GM18526 (cell line): ENCODE results near the gene SPP1.

Experiments used
- POLR2A ChIP-seq: IDR thresholded peaks from 3 replicates; pipeline ENCODE4 v1.6.1; 2011; ENCODE audit not compliant: insufficient read length; ENCODE audit errors: extremely low read depth

Gene SPP1

DNA sequence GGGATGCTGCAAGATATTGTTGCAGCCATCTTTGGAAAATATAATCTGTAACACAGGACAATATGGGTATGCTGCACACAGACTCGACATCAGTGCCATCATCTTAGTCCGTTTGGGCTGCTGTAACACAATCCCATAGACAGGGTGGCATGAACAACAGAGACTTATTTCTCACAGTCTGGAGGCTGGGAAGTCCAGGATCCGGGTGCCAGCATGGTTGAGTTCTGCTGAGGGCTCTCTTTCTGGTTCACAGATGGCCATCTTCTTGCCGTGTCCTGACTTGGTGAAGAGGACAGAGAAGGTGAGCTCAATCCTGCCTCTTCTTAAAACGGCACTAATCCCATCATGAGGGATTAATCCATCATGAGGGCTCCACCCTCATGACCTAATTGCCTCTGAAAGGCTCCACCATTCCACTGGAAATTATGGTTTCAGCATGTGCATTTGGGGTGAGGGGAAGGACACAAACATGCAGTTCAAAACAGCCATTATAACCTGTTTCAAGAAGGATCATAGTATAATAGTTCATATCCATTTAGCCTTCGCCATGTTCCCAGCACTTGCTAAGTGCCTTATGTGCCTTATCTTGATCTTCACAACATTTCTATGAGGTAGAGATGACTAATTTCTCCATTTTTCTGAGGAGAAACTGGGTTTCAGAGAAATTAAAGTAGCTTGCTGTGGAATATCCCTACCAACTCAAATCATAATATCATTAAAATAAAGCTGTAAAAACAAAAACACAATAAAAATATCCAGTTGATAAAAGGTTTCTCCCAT is 27.9 kb upstream of the SPP1 start:
- TF ChIP-seq POLR2A: no peak

DNA sequence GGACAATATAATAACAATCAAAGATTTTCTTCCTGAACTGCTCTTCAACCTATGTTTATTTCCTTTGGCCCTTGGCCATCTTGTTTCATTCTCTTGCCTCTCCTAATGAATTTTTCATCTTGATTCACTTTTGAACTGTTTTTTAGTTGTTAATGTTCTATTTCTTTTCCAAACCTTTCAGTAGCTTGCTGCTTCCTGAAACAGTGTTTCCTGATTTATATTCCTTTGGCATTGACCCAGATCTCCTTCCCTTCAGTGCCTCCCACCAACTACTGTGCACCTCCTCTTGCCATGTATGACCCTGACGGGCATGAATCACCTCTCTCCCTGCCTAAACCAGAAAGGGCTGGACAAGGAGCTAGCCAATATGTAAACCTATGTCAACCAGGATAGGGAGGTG is 25.6 kb upstream of the SPP1 start:
- no peak for TF ChIP-seq POLR2A

DNA sequence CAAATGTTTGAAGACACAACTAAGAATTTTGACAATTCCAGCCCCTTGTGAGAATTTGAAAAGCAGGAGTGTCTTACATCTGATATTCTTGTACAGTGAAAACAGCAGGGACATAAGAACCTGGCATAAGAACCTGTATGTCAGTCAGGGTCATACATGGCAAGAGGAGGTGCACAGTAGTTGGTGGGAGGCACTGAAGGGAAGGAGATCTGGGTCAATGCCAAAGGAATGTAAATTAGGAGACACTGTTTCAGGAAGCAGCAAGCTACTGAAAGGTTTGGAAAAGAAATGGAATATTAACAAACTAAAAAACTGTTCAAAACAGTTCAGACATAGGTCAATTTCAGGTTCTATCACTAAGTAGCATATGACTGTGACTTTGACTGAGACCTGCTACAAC is 25.0 kb upstream of the SPP1 start:
- no peak for TF ChIP-seq POLR2A

DNA sequence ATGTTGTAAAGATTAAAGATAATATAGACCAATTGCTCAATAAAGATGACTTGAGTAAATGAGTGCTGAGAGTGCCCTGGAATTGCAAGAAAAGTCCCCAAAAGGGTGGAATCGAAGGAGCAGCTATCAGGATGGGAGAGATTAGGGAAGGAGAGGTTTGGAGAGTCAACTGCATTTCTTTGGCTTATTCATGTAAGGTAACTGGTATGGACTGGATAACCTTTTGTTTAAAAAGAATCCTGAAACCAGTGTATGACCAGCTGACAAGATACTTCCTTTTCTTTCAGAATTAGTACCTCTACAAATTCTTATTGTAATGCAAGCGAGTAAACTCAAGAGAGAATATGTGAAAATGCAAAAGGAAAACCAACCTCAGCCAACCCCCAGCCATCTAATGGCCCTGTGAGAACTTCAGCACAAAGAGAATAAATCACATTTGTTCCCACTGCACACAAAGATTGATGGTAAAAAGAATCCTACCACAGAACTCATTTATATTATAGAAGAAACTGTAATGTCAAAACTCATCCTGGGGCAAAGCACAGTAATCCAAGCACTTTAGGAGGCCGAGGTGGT is 24.5 kb upstream of the SPP1 start:
- TF ChIP-seq POLR2A: no peak

DNA sequence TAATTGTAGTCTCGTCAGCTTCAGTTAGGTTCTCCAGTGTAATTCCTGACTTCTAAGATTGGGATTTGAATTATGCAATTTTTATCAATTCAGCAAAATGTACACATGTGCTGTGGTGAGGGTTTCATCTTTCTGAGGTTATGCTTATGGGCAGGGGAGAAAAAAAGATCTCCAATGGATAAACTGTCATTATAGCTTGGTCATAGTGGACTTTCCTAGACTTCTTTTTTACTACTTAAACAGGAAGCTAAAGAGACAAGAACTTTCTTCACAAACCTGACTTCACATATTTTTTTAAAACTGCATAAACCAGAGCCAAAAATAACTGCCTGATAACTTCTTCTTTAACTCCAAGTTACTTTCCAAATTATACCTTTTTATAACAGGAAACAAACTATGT is 21.7 kb upstream of the SPP1 start:
- TF ChIP-seq POLR2A: no peak

DNA sequence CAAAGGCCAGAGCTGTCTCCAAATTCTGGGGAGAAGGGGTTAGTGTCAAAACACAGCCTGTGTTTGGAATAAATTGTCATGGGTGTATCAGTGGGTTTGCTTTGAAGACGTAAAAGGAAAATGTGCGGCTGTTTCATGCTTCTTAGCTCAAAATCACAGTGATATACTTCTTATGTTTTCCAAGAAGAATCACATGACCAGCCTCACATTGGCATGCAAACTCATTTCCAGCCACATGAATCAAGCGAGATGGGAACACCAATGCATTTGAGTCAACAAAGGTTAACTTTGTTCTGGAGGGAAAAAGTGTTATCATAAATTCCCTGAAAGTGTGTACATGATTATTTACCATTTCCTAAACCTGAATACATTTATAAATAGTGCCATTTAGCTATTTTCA is 19.0 kb upstream of the SPP1 start:
- TF ChIP-seq POLR2A: no peak

DNA sequence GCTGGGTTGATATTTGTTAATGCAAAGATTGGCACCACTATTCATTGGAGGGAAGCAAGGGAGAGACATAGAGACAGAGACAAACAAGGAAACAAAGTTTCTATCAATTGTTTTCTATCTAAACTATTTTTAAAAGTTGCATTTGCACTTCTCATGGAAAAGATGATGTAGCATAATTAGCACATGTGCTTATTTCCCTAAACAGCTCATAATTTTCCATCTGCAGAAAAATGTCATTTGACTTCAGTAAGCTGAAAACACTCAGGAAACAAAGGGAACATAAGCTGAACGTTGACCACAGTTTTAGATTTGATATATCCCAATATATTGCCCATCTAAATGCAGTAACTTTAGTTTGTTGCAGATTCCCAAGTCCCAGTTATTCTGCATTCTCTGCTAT is 18.5 kb upstream of the SPP1 start:
- no peak for TF ChIP-seq POLR2A

DNA sequence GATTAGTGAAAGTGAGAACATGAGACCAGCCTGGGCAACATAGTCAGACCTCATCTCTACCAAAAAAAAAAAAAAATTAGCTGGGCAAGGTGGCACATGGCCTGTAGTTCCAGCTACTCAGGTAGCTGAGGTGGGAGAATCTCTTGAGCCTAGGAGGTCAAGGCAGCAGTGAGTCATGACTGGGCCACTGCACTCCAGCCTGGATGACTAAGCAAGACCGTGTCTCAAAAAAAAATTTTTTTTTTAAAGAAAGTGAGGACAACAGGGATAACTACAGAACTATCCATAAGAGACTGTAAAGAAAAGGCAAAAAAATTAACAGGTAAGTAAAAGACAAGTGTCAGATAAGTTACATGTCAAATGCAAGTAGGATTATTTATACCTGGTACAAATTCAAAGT is 13.5 kb upstream of the SPP1 start:
- no peak for TF ChIP-seq POLR2A

DNA sequence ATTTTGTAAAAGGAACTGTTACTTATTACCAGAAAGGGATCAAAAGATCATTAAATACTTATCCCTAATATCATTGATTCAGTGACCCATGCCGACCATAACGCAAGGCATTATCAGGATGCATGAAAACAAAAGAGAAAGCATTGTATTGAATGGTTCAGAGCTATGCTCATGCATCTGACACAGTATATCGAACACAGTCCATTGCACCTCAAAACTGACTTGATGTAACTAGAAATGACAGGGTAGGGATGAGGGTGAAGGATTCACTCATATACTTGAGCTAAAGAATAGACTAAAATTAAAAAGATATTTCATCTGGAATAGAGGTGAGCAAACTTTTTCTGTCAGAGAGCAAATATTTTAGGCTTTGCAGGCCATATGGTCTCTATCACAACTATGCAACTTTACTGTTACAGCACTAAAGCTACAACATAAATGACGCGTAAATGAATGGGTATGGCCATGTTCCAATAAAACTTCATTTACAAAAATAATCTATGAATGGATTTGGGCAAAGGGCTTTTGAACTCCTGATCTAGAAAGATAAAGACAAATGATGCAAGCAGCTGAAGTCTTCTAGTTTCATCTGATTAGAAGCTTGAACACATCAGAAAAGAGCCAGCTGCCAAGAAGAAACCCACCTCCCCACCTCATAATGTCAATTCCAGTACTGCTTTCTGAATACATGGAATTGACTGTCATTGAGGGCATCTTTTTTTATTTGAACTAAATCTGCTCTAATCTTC is 12.9 kb upstream of the SPP1 start:
- TF ChIP-seq POLR2A: no peak

DNA sequence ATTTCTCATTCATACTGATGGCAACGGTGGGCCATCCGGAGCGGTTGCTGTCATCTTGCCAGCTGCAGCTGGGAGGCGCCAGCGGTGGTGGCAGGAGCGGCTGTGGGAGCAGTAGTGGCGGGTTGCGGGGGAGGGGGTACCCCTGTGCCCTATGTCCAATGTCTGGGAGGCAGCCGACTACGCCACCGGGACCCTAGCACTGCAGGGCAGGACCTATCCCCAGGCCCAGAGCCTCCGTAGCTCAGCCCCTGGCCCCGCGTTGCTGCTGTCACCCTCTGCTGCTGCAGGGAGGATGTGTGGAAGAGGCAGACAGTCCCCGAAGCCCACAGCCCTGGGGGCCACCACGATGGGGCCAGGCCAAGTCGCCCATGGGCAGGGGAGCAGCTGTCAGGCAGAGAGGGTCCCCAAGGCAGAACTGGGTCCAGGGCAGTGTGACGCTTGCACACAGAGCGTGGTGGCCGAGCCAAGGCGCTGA is 10.0 kb upstream of the SPP1 start:
- TF ChIP-seq POLR2A: no peak

DNA sequence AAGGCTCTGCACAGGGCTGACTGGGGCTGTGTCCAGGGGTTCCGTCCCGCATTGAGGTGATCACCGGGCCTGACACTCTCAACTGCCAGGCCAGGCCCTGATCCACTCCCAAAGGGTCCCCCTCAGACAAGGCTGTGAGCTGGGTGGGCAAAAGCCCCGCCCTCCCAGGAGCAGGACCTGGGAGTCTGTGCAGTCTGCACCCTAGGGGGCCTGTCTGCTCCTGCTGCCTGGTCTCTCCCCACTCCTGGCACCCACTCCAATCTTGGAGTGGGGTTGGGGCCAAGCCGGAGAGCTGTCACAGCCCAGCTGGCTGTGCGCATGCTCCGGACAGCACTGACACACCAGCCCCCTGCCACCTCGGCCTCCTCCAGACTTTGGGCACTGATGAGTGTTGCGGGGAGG is 9.4 kb upstream of the SPP1 start:
- no peak for TF ChIP-seq POLR2A

DNA sequence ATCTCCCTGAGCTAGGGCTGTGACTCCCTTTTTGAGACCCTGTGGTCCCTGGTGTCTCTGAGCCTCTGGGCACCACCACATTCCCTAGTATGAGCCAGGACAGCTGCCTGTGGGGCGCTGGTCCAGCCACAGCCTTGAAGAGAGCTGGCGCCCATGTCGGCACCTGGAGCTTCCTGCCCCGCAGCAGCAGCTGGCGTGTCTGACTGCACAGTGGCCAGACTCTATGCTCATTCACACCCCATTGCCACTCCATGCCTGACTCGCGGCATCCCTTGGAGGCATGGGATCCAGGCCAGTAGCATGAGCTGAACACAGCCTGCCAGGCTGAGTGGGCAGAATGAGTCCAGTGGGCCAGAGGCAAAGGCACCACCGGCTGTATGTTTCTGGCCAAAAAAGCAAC is 8.3 kb upstream of the SPP1 start:
- no peak for TF ChIP-seq POLR2A

DNA sequence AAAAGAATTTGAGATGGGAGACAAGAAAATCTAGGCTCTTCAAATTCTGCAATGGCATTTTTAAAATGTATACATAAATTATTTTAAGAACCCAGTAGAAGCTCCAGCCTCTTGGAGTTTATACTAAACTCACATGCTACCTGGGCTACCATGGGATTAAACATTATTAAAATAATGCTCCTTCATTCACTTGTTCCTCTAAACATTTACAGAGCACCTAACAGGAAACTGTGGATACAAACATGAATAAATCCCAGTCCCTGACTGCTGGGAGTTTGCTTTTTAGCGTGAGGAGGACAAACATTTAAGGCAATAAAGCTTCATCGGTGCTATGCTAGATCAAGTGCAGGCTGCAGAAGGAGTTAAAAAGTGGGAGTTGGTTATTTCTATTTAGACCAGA is 5.4 kb upstream of the SPP1 start:
- TF ChIP-seq POLR2A: no peak

DNA sequence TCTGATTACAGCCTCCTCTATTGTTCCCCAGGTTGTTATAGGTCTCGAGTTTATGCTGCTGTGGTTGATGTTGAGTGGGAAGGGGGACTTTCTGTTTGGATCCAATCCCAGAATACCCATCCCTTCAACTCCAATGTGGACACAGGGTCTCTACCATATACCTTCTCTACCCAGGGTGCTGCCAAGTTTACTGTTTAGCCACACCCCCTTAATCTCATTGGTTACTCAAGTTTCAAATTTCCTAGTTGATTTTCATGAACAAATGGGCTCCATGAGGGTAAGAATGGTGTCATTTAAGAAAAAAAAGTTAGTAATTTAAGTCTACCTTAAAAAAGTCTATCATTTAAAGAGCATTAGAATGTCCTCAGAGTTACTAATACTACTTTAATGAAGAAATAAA is 3.6 kb upstream of the SPP1 start:
- no peak for TF ChIP-seq POLR2A

DNA sequence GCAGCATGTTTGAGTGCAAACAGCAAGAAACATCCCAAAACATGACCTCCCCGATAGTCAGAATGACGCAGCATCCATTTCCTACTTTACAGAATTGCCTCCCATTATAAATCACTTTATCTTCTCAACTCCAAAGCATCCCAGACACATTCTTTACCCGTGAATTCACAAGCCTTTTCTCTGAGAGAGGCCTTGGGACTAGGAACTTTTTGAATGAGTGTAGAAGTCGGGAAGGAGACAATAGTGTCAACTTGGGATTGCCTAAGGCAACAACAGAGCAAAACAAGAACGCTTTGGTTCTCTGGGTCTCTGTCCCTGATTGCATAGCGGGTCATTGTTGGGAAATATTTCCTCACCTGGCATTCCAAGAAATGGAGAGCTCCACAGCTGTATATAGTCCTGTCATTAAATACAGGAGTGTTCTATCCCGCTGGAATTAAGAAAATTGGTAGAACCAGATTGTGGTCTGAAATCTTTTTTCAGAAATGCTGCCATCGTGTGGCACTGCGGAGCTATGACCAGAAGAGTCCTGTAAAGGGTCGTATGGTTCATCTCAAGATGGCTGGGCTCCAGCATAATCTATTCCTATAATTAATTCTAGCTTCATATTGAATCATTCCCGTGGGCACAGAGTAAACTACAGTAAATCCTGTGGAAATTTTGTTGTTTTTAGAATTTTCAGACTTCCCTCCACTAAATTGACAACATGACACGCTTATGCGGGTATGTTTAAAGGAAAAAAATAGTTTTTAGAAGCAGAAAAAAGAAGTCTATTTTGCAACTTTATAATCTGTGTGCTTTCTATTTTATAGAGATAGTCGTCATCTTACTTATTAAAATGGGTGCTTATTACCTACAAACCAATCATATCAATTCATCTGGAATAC is 2.0 kb upstream of the SPP1 start:
- TF ChIP-seq POLR2A: no peak
